GM19099 (cell line): ENCODE results near the gene AKR1C8.

Source experiments
- POLR2A ChIP-seq: IDR thresholded peaks from 3 replicates; pipeline ENCODE4 v1.6.1; 2011; ENCODE audit warnings: low read depth; ENCODE audit not compliant: insufficient read length; ENCODE audit errors: extremely low read depth

AKR1C8 gene

GRCh38 chr10:5184987-5185775 is at the start of gene AKR1C8:
TSS of gene AKR1C8 (minus strand) at chr10:5185150. CDS start at chr10:5185104, 46 bp downstream.
- no peak for TF ChIP-seq POLR2A

GRCh38 chr10:5234106-5234860 is 49.3 kb upstream of the AKR1C8 start:
- no peak for TF ChIP-seq POLR2A

- no peak for TF ChIP-seq POLR2A
Measured at GRCh38 chr10:5233324-5233723, 48.4 kb upstream of the AKR1C8 start.

- TF ChIP-seq POLR2A = no peak
Measured at GRCh38 chr10:5229019-5229418, 44.1 kb upstream of the AKR1C8 start.

- no peak for TF ChIP-seq POLR2A
Measured at GRCh38 chr10:5219262-5219661, 34.3 kb upstream of the AKR1C8 start.

DNA sequence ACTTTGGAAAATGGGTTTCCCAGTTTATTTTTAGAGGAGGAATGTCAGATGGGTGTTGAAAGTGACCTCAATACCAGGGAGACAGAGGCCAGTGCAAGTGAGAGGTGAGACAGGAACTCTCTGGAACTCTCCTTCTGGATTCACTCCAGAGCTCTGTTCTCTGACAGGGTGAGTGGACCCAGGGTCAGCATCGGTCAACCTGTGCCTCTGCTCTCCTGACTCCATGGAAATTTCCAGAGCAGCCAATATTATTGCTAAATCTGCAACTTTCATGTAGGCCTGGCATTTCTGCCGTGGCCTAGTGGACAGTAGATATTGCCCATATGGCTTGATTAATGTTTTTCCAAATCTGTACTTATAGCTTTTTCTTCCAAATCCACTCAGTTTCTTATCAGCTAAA is 31.9 kb upstream of the AKR1C8 start:
- no peak for TF ChIP-seq POLR2A

- no peak for TF ChIP-seq POLR2A
Measured at GRCh38 chr10:5211696-5212536, 27.0 kb upstream of the AKR1C8 start.

- TF ChIP-seq POLR2A = no peak
Measured at GRCh38 chr10:5206799-5207198, 21.8 kb upstream of the AKR1C8 start.

DNA sequence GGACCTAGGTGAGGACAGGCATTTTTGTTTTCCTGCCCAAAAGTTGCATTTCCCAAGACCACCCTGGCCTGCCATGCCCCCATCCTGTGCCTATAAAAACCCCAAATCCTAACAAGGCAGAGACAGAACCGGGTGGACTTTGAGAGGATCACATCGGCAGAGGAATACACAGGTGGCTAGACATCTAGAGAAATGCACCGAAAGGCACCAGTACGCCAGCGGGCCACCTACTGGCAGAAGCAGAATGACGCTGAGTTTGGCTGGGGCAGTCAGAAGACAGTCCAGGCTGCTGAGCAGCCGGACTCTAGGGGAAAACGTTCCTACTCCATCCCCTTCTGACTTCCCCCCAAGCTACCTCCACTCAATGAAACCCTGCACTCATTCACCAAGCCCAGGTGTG is 14.4 kb upstream of the AKR1C8 start:
- TF ChIP-seq POLR2A = no peak

GRCh38 chr10:5198386-5198785 is 13.4 kb upstream of the AKR1C8 start:
- TF ChIP-seq POLR2A = no peak

DNA sequence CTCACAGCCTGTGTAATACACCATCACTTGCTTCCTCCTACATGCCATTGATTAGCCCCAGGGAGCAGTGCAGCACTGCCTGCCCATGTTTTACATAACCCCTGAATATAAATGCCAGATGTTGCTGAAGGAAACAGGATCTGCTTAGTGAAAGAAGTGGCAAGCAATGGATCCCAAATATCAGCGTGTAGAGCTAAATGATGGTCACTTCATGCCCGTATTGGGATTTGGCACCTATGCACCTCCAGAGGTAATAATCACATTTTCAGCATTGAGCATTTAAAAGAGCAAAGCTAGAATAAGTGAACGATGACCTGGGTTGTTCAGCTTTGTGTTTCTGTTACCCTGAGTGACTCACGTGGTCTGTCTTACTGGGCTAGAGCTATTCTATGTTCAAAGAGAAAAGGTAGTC is 11.8 kb upstream of the AKR1C8 start, which contains the start of gene AKR1C4:
Gene AKR1C4 (plus strand): TSS at position 136 of the 412 bp plus-strand sequence. CDS start 31 bp downstream, at position 167.
- TF ChIP-seq POLR2A = no peak

DNA sequence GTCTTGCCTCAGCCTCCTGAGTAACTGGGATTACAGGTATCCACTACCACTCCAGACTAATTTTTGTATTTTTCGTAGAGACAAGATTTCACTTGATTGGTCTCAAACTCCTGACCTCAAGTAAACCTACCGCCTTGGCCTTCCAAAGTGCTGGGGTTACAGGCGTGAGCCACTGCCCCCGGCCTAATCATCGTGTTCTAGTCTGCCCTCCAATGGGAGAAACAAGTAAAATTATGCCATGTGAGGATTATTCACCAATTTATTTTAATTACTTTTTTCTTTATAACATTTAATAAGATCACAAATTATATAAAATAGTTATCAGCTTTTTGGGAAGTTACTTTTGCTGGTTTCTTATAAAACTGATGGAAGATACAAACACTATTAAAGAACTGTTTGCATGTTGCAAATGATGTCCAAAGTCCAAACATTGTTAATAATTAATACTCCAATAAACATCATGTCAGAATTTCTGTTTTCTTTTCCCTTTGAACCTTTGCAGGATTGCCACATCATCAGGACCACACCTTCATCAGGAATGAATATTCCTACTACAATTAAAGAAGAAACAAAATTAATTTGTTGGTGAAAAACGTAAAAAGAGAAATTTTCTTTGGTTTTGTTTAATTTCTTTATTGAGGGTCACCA is 10.9 kb upstream of the AKR1C8 start:
- TF ChIP-seq POLR2A = no peak

DNA sequence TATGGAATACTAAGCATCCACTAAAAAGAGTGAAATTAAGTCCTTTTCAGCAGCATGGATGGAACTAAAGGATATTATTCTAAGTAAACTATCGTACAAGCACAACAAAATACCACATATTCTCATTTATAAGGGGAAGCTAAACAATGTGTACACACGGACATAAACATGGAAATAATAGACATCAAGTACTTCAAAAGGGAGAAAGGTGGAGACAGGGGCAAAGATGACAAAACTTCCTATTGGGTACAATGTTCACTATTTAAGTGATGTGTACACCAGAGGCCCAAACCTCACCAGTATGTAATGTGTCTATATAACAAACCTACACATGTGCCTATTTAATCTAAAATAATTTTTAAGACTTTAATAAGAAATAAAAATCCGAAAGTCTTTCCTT is 9.5 kb upstream of the AKR1C8 start:
- no peak for TF ChIP-seq POLR2A

GRCh38 chr10:5188358-5188757 is 3.4 kb upstream of the AKR1C8 start:
- no peak for TF ChIP-seq POLR2A

GRCh38 chr10:5187867-5188266 is 2.9 kb upstream of the AKR1C8 start:
- no peak for TF ChIP-seq POLR2A

DNA sequence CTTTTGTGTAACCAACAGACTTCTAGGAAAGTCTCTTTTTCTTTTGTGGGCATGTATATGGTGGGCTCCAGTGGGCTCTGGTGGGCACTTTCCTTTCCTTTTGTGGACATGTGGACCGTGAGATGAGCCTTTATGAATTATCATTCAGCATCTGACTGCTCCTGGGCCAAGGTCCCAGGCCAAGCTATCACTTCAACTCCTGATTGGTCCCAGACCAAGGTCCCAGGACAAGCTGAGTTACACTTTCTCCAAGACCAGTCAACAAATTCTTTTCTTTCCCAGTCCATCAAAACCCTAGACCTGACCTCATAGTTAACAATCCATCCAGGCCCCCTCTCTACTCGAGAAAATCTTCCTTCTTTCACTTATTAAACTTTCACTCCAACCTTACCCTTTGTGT is 1.0 kb downstream of the AKR1C8 start:
- TF ChIP-seq POLR2A = no peak
